CD14-positive monocyte (primary cell): ENCODE measurements around the gene TANC2. TPM values are rescaled to one million over a fixed set of nuclear protein-coding genes. Genes with fewer than 3 reads are reported as not detected.

ENCODE experiments used
- DNase-seq, 3 donors: peaks; one replicate each; pipeline ENCODE4 v3.0.0-alpha.2; 2011 to 2022
- H2AFZ ChIP-seq: 2 replicates; pipeline ENCODE4 v1.6.0; 2012; ENCODE audit warnings: mild to moderate bottlenecking, low read depth, low read length, inconsistent platforms; ENCODE audit not compliant: insufficient read depth, poor library complexity, severe bottlenecking
- H3K27ac ChIP-seq, 2 donors: 1 replicate in 1 of 2; 2 replicates in 1 of 2; pipeline ENCODE4 v1.5.1; 2012 to 2013; ENCODE audit warnings: low read length in 2 of 2, control low read depth in 1 of 2, inconsistent platforms in 1 of 2, low read depth in 1 of 2, mild to moderate bottlenecking in 1 of 2
- H3K27me3 ChIP-seq, 2 donors: one replicate each; pipeline versions ENCODE4 v1.6.0 to v1.6.1; 2011 to 2013; ENCODE audit warnings: low read length in 2 of 2; ENCODE audit not compliant: control insufficient read depth in 2 of 2, insufficient read depth in 2 of 2
- H3K36me3 ChIP-seq, 2 donors: replicated peaks in 1 of 2; 1 replicate in 1 of 2; 2 replicates in 1 of 2; pipeline versions ENCODE4 v1.5.1 to v1.6.1; 2012 to 2013; ENCODE audit warnings: low read length in 2 of 2, control low read depth in 1 of 2, inconsistent platforms in 1 of 2, mild to moderate bottlenecking in 1 of 2; ENCODE audit not compliant: insufficient read depth in 2 of 2, control insufficient read depth in 1 of 2
- H3K4me1 ChIP-seq, 2 donors: 1 replicate in 1 of 2; 2 replicates in 1 of 2; pipeline versions ENCODE4 v1.5.1 to v1.6.1; 2012 to 2013; ENCODE audit warnings: low read length in 2 of 2, control low read depth in 1 of 2, inconsistent platforms in 1 of 2, mild to moderate bottlenecking in 1 of 2, moderate library complexity in 1 of 2; ENCODE audit not compliant: insufficient read depth in 2 of 2, control insufficient read depth in 1 of 2
- H3K4me2 ChIP-seq: replicated peaks from 2 replicates; pipeline ENCODE3; 2012; ENCODE audit warnings: low read length, moderate library complexity, mild to moderate bottlenecking; ENCODE audit not compliant: poor library complexity, severe bottlenecking; ENCODE audit errors: extremely low read depth
- H3K4me3 ChIP-seq, 3 experiments: fragments of 200-600 bp in 1 of 3; sonication (generic) in 1 of 3; replicated peaks in 1 of 3; 1 replicate in 2 of 3; 2 replicates in 1 of 3; pipeline ENCODE4 v1.5.1; 2011 to 2013; ENCODE audit warnings: low read length in 3 of 3, mild to moderate bottlenecking in 3 of 3, control low read depth in 2 of 3, low read depth in 2 of 3, inconsistent platforms in 1 of 3, moderate library complexity in 1 of 3
- H3K79me2 ChIP-seq: 2 replicates; pipeline ENCODE4 v1.6.0; 2012; ENCODE audit warnings: mild to moderate bottlenecking, control low read depth, inconsistent platforms, low read length, moderate library complexity; ENCODE audit not compliant: insufficient read depth
- H3K9ac ChIP-seq: 2 replicates; pipeline ENCODE4 v1.6.0; 2017; ENCODE audit warnings: low read length, mild to moderate bottlenecking; ENCODE audit not compliant: insufficient read depth, poor library complexity, severe bottlenecking
- H3K9me3 ChIP-seq, 2 donors: replicated peaks in 1 of 2; 1 replicate in 1 of 2; 2 replicates in 1 of 2; pipeline versions ENCODE4 v1.5.1 to v1.6.1; 2012 to 2013; ENCODE audit warnings: low read length in 2 of 2, control low read depth in 1 of 2; ENCODE audit not compliant: control insufficient read depth in 1 of 2, insufficient read depth in 1 of 2
- H4K20me1 ChIP-seq: 2 replicates; pipeline ENCODE4 v1.6.0; 2012; ENCODE audit warnings: mild to moderate bottlenecking, low read length, control low read depth, moderate library complexity; ENCODE audit not compliant: insufficient read depth
- H3K27ac Mint-ChIP-seq, 7 donors: one replicate each; pipeline ENCODE4 v1.8.0; 2020; ENCODE audit warnings: mild to moderate bottlenecking in 7 of 7, mixed read lengths in 7 of 7, moderate library complexity in 6 of 7, inconsistent platforms in 2 of 7
- H3K27me3 Mint-ChIP-seq, 3 donors: one replicate each; pipeline ENCODE4 v1.8.0; 2021 to 2022; ENCODE audit warnings: low read depth in 3 of 3, mild to moderate bottlenecking in 3 of 3, mixed read lengths in 3 of 3, moderate library complexity in 3 of 3, inconsistent platforms in 1 of 3
- H3K36me3 Mint-ChIP-seq, 2 donors: one replicate each; pipeline ENCODE4 v1.8.0; 2020; ENCODE audit warnings: mixed read lengths in 2 of 2, inconsistent platforms in 1 of 2, mild to moderate bottlenecking in 1 of 2
- H3K4me1 Mint-ChIP-seq: one replicate; pipeline ENCODE4 v1.8.0; 2020; ENCODE audit warnings: mild to moderate bottlenecking, mixed read lengths
- H3K4me3 Mint-ChIP-seq, 2 donors: one replicate each; pipeline ENCODE4 v1.8.0; 2020; ENCODE audit warnings: mild to moderate bottlenecking in 2 of 2, mixed read lengths in 2 of 2, moderate library complexity in 1 of 2
- H3K9me3 Mint-ChIP-seq, 7 donors: one replicate each; pipeline ENCODE4 v1.8.0; 2020 to 2022; ENCODE audit warnings: mixed read lengths in 7 of 7, mild to moderate bottlenecking in 6 of 7, moderate library complexity in 6 of 7, inconsistent platforms in 2 of 7
- WGBS: methylation state at CpG from one replicate; pipeline ENCODE4 v1.1.5; 2013; ENCODE audit warnings: missing lambda C conversion rate; ENCODE audit not compliant: insufficient coverage; 5-methylcytosine and 5-hydroxymethylcytosine counted together
- intact Hi-C, 2 donors: fragments of 100-400 bp; cut with micrococcal nuclease; formaldehyde crosslinking; loops; one replicate each; pipeline versions ENCODE4 v1.15.0 to v1.15.1; 2023
- polyA plus RNA-seq, 3 donors: library from polyadenylated mRNA; depleted of rRNA in 1 of 3; unstranded in 2 of 3; stranded (reverse) in 1 of 3; fragments of 300-500 nt in 2 of 3; fragments of >200 nt in 1 of 3; fragmentation: Illumina TruSeq in 2 of 3; gene quantifications; 1 replicate in 2 of 3; 2 replicates in 1 of 3; pipeline ENCODE4 v1.2.3, GENCODE V29; 2012 to 2021
- TF ChIP-seq, protein P1 (sequence below): fragments of 200-600 bp; IDR thresholded peaks from one replicate; pipeline ENCODE4 v1.8.0; 2022; ENCODE audit warnings: antibody characterized with exemption, mild to moderate bottlenecking

The TANC2 gene
- polyA plus RNA-seq, 3 donors: 0.27 to 6.5 (median 0.34) TPM

DNA sequence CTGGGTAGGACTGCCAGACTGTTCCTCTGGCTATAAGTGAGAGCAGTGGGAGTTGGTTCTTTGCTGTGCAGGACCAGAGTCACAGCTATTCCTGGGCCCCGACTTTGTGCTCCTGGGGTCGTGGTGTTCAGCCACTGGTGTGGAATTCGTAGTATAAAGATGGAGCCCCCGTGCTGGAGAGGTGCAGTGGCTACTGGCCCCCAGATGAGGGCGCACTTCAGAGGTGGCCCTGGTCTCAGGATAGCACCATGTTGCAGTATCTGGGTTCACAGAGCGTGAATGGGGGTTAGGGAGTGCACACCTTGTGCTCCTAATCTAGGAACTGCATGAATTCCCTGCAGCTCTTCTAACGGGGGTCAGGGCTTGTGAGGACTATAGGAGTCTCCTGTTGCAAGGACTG is 21.1 kb downstream of the TANC2 start:
- H3K36me3 ChIP-seq: no peaks in the 10 kb centered on the region
- intact Hi-C loops: no loop called here
- no peaks in the 10 kb centered on the region for H3K27me3 Mint-ChIP-seq
- no peak overlapping the region for H3K27ac Mint-ChIP-seq
- no peak for DNase-seq
- H3K4me1 ChIP-seq: no peaks in the 10 kb centered on the region
- H3K9me3 ChIP-seq: peaks cover 5 to 14% of the 10 kb centered on the region in 2 donors
- H3K9ac ChIP-seq: no peak overlapping the region
- H2AFZ ChIP-seq: no peak overlapping the region
- H3K27me3 ChIP-seq: no peaks in the 10 kb centered on the region
- H3K4me2 ChIP-seq: no peak overlapping the region
- H3K36me3 Mint-ChIP-seq: peaks cover 0 to 4% of the 10 kb centered on the region in 2 donors
- H3K4me3 ChIP-seq: no peak overlapping the region
- H3K9me3 Mint-ChIP-seq: peaks cover 11 to 20% (median 19%) of the 10 kb centered on the region in 7 donors
- H3K27ac ChIP-seq: no peak overlapping the region
- TF ChIP-seq, protein P1, sequence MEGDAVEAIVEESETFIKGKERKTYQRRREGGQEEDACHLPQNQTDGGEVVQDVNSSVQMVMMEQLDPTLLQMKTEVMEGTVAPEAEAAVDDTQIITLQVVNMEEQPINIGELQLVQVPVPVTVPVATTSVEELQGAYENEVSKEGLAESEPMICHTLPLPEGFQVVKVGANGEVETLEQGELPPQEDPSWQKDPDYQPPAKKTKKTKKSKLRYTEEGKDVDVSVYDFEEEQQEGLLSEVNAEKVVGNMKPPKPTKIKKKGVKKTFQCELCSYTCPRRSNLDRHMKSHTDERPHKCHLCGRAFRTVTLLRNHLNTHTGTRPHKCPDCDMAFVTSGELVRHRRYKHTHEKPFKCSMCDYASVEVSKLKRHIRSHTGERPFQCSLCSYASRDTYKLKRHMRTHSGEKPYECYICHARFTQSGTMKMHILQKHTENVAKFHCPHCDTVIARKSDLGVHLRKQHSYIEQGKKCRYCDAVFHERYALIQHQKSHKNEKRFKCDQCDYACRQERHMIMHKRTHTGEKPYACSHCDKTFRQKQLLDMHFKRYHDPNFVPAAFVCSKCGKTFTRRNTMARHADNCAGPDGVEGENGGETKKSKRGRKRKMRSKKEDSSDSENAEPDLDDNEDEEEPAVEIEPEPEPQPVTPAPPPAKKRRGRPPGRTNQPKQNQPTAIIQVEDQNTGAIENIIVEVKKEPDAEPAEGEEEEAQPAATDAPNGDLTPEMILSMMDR: peak; percentile 28
- H3K79me2 ChIP-seq: peaks cover 15% of the 10 kb centered on the region
- H3K4me3 Mint-ChIP-seq: no peak overlapping the region
- H3K4me1 Mint-ChIP-seq: no peaks in the 10 kb centered on the region
- H4K20me1 ChIP-seq: no peaks in the 10 kb centered on the region
- WGBS: 94% methylated on average over 7 of the region's 7 CpGs

DNA sequence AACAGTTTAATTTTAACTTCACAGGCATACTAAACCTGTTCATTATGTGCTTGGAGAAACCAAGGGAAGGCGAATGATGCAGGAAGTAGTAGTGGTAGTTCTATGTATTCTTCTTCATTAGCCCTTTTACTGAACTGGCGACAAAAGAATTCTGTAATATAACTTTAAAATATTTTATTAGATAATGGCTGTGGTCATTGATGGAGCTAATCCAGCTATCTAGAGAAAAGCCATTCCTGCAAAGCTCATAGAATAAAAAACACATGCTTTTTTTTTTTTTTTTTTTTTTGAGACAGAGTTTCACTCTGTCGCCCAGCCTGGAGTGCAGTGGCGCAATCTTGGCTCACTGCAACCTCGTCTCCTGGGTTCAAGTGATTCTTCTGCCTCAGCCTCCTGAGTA is 23.5 kb downstream of the TANC2 start:
- H3K4me3 ChIP-seq: no peak overlapping the region
- H3K36me3 ChIP-seq: no peaks in the 10 kb centered on the region
- H4K20me1 ChIP-seq: no peaks in the 10 kb centered on the region
- no peaks in the 10 kb centered on the region for H3K27me3 ChIP-seq
- Mint-ChIP-seq H3K4me1 (peaks cover 8% of the 10 kb centered on the region), H3K27ac (peak overlapping the region in 1 of 7 donors; percentile 15), H3K9me3 (peaks cover 6 to 16% (median 12%) of the 10 kb centered on the region in 7 donors), H3K4me3 (no peak overlapping the region), H3K36me3 (peaks cover 0 to 4% of the 10 kb centered on the region in 2 donors), H3K27me3 (no peaks in the 10 kb centered on the region)
- H3K9me3 ChIP-seq: peaks cover 5 to 9% of the 10 kb centered on the region in 2 donors
- H3K9ac ChIP-seq: no peak overlapping the region
- 40% methylated on average over 1 of the region's 5 CpGs for WGBS
- no peak overlapping the region for H2AFZ ChIP-seq
- DNase-seq: no peak
- TF ChIP-seq, protein P1: no peak
- H3K27ac ChIP-seq: no peak overlapping the region
- intact Hi-C loops: no loop called here
- peaks cover 15% of the 10 kb centered on the region for H3K79me2 ChIP-seq
- peaks cover 0 to 2% of the 10 kb centered on the region in 2 donors for H3K4me1 ChIP-seq
- H3K4me2 ChIP-seq: no peak overlapping the region
